Type B pancreatic cell (in vitro differentiated cells): Measurements from ENCODE around the gene EFHD1. TPM values are rescaled to one million over a fixed set of nuclear protein-coding genes. Genes with fewer than 3 reads are reported as not detected.
"Not testable (repeated sequence)": the region's sequence is repeated elsewhere in the genome, so short reads cannot be mapped to it uniquely, and the experiment has no call there.

Experiments used
- DNase-seq: peaks from one replicate; pipeline ENCODE4 v3.0.0; 2021; ENCODE audit warnings: mixed read lengths; ENCODE audit not compliant: unreplicated experiment; ENCODE audit errors: extremely low spot score
- H3K27ac Mint-ChIP-seq: 2 replicates; pipeline ENCODE4 v1.8.0; 2021; ENCODE audit warnings: mild to moderate bottlenecking, mixed read lengths
- H3K27me3 Mint-ChIP-seq: 2 replicates; pipeline ENCODE4 v1.8.0; 2021; ENCODE audit warnings: mixed read lengths
- H3K36me3 Mint-ChIP-seq: 2 replicates; pipeline ENCODE4 v1.8.0; 2021; ENCODE audit warnings: mixed read lengths
- H3K4me1 Mint-ChIP-seq: one replicate; pipeline ENCODE4 v1.8.0; 2021; ENCODE audit warnings: mixed read lengths; ENCODE audit not compliant: unreplicated experiment
- H3K4me3 Mint-ChIP-seq: 2 replicates; pipeline ENCODE4 v1.8.0; 2021; ENCODE audit warnings: mild to moderate bottlenecking, mixed read lengths
- H3K9me3 Mint-ChIP-seq: 2 replicates; pipeline ENCODE4 v1.8.0; 2021; ENCODE audit warnings: mixed read lengths
- CTCF ChIP-seq: fragments of 200-600 bp; sonication (generic); conservative IDR thresholded peaks from 2 replicates; pipeline ENCODE4 v1.5.0; 2021; ENCODE audit warnings: antibody characterized with exemption, mild to moderate bottlenecking
- total RNA-seq: library from RNA; stranded (reverse); gene quantifications from 2 replicates; pipeline ENCODE4 v1.2.1, GENCODE V29; 2021; ENCODE audit warnings: low replicate concordance

EFHD1 gene
- total RNA-seq, 1 donor from 2014 or later, result 6.0 TPM

GRCh38 chr2:232689152-232689910 lies 55.9 kb downstream of the EFHD1 start:
- no peak overlapping the region for H3K27ac Mint-ChIP-seq
- no peak for TF ChIP-seq CTCF
- no peaks in the 10 kb centered on the region for H3K36me3 Mint-ChIP-seq
- no peaks in the 10 kb centered on the region for H3K27me3 Mint-ChIP-seq
- no peaks in the 10 kb centered on the region for H3K4me1 Mint-ChIP-seq
- no peaks in the 10 kb centered on the region for H3K9me3 Mint-ChIP-seq
- DNase-seq, result no peak
- no peak overlapping the region for H3K4me3 Mint-ChIP-seq

- H3K9me3 Mint-ChIP-seq, H3K27ac Mint-ChIP-seq, H3K4me3 Mint-ChIP-seq, H3K36me3 Mint-ChIP-seq, H3K27me3 Mint-ChIP-seq, H3K4me1 Mint-ChIP-seq: not testable (repeated sequence)
- peak; percentile 27 for DNase-seq
Observed at GRCh38 chr2:232691117-232691516, 57.7 kb downstream of the EFHD1 start.

- Mint-ChIP-seq H3K36me3 (no peaks in the 10 kb centered on the region), H3K27me3 (no peaks in the 10 kb centered on the region), H3K9me3 (no peaks in the 10 kb centered on the region), H3K27ac (no peak overlapping the region), H3K4me1 (peaks cover 6% of the 10 kb centered on the region), H3K4me3 (no peak overlapping the region)
- TF ChIP-seq CTCF, result no peak
- DNase-seq, result no peak
Observed at GRCh38 chr2:232693344-232693743, 59.9 kb downstream of the EFHD1 start.

GRCh38 chr2:232696609-232697058 lies 63.2 kb downstream of the EFHD1 start:
- H3K4me3 Mint-ChIP-seq, result peak overlapping the region; percentile 97

GRCh38 chr2:232697059-232697806 lies 63.8 kb downstream of the EFHD1 start, which contains the start of gene GIGYF2:
GIGYF2 (plus strand) TSS chr2:232697331; CDS start chr2:232735198, 37,867 bp downstream.
- peak; percentile 9 for TF ChIP-seq CTCF

More at GRCh38 chr2:232696609-232697058, 63.2 kb downstream of the EFHD1 start:
- Mint-ChIP-seq H3K4me1 (peaks cover 28% of the 10 kb centered on the region), H3K9me3 (no peaks in the 10 kb centered on the region), H3K27ac (peak overlapping the region; percentile 86), H3K36me3 (peaks cover 15% of the 10 kb centered on the region), H3K27me3 (no peaks in the 10 kb centered on the region)
- no peak for TF ChIP-seq CTCF
- no peak for DNase-seq

GRCh38 chr2:232697807-232698110 lies 64.4 kb downstream of the EFHD1 start:
- Mint-ChIP-seq H3K36me3 (peaks cover 18% of the 10 kb centered on the region), H3K27me3 (no peaks in the 10 kb centered on the region), H3K4me1 (peaks cover 28% of the 10 kb centered on the region), H3K4me3 (peak overlapping the region; percentile 97), H3K9me3 (no peaks in the 10 kb centered on the region), H3K27ac (peak overlapping the region; percentile 94)
- no peak for TF ChIP-seq CTCF
- DNase-seq, result no peak

More at GRCh38 chr2:232697059-232697806, 63.8 kb downstream of the EFHD1 start, which contains the start of gene GIGYF2:
- H3K9me3 Mint-ChIP-seq, result no peaks in the 10 kb centered on the region
- no peaks in the 10 kb centered on the region for H3K27me3 Mint-ChIP-seq
- H3K27ac Mint-ChIP-seq, result peak within 1 kb of the TSS; percentile 94
- peak within 1 kb of the TSS; percentile 97 for H3K4me3 Mint-ChIP-seq
- peaks cover 28% of the 10 kb centered on the region for H3K4me1 Mint-ChIP-seq
- DNase-seq, result peak; percentile 97
- peaks cover 15% of the 10 kb centered on the region for H3K36me3 Mint-ChIP-seq
